Measurements from ENCODE around the gene ICOSLG.

The ICOSLG gene

DNA sequence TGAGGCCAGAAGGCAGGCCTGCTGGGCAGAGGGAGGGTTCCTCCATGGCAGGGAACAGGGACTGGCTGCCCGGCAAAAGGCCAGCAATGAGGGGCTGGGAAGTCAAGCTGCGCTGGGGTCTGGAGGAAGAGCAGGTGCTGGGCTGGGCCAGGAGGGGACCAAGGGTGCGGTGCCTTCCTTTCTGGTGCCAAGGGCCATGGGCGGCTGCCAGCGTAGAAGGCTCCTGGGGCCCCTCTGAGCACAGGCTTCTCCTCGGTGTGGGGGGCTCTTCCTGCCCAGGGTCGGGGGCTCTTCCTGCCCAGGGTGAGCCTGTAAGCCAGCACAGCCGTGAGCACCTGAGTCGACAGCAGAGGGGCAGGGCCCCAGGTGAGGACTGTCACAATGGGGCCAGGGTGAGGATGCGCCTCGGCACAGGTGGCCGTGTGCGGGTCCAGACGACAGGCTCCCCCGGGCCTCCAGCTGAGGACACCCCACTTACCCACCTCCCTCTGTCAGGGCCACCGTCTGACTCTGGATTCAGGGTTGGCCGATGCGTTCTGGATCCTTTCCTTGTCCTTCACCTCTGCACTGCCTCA is 31.6 kb upstream of the ICOSLG start:
- no peak overlapping the region for H3K9ac ChIP-seq (ENCODE audit: low read length)
- H2AFZ ChIP-seq (ENCODE audit: low read length): no peak overlapping the region
- H3K27ac ChIP-seq (ENCODE audit: low read length): no peak overlapping the region
- no peaks in the 10 kb centered on the region for H3K36me3 ChIP-seq (replicated peaks; ENCODE audit: insufficient read depth, low read length)
- H3K4me1 ChIP-seq (ENCODE audit: low read length): no peaks in the 10 kb centered on the region
- no peaks in the 10 kb centered on the region for H3K9me2 ChIP-seq (replicated peaks; ENCODE audit: insufficient read depth, low read length)
- no peaks in the 10 kb centered on the region for H4K20me1 ChIP-seq (ENCODE audit: insufficient read depth, low read length)
- peaks cover 28% of the 10 kb centered on the region for H3K27me3 ChIP-seq (replicated peaks; ENCODE audit: insufficient read depth, low read length)
- H3K79me2 ChIP-seq (ENCODE audit: low read length): no peaks in the 10 kb centered on the region
- TF ChIP-seq EZH2 (optimal IDR thresholded peaks at IDR 0.05; ENCODE audit: low read depth, low read length) (no peak), EZH2phosphoT487 (IDR thresholded peaks at IDR 0.05; ENCODE audit: low read length) (no peak)
- TF ChIP-seq, protein P1, sequence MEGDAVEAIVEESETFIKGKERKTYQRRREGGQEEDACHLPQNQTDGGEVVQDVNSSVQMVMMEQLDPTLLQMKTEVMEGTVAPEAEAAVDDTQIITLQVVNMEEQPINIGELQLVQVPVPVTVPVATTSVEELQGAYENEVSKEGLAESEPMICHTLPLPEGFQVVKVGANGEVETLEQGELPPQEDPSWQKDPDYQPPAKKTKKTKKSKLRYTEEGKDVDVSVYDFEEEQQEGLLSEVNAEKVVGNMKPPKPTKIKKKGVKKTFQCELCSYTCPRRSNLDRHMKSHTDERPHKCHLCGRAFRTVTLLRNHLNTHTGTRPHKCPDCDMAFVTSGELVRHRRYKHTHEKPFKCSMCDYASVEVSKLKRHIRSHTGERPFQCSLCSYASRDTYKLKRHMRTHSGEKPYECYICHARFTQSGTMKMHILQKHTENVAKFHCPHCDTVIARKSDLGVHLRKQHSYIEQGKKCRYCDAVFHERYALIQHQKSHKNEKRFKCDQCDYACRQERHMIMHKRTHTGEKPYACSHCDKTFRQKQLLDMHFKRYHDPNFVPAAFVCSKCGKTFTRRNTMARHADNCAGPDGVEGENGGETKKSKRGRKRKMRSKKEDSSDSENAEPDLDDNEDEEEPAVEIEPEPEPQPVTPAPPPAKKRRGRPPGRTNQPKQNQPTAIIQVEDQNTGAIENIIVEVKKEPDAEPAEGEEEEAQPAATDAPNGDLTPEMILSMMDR (IDR thresholded peaks at IDR 0.05; ENCODE audit: low read length): no peak
- no peak overlapping the region for H3K4me3 ChIP-seq (ENCODE audit: low read length)
- H3K9me3 ChIP-seq (replicated peaks; ENCODE audit: insufficient read depth, low read length): no peaks in the 10 kb centered on the region
- DNase-seq: no peak
- H3K4me2 ChIP-seq (ENCODE audit: low read depth, low read length): no peak overlapping the region
- no peaks in the 10 kb centered on the region for H3F3A ChIP-seq (ENCODE audit: insufficient read depth, low read length)

DNA sequence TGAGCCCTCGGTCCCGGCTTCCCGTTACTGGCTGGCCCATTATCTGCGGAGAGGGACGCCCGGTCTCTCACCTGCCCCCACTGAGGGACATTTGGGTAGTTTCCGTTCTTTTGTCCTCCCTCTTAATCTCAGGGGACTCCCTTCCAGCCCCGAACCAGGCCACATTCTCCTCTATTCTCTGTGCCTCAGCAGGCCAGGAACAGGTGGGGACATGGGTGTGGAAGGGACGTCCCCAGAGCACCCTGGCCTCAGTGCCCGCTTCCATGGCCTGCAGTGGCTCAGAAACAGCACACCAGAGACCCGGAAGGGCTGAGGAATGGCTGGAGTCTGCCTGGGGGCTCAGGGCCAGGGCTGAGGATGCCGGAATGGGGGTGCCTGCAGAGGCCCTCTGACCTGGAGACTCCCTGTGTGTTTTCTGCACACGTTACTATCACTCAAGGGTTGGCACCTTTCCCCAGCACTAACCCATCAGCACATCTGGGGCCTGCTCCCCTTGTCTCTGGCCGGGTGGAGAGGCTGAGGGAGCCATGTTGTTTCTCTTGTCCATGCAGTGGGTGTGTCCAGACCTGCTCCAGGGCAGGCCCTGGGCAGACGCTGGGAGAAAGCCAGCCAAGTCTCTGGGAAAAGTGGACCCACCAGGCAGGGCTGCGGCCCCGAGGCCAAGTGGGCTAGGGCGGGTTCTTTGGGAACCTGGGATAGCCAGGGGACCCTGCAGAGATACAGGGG is 31.0 kb upstream of the ICOSLG start:
- Histone ChIP-seq H3K9me2 (replicated peaks; ENCODE audit: insufficient read depth, low read length) (no peaks in the 10 kb centered on the region), H3K4me3 (ENCODE audit: low read length) (no peak overlapping the region), H4K20me1 (ENCODE audit: insufficient read depth, low read length) (no peaks in the 10 kb centered on the region), H3K4me2 (ENCODE audit: low read depth, low read length) (no peak overlapping the region), H3K4me1 (ENCODE audit: low read length) (no peaks in the 10 kb centered on the region), H3K9ac (ENCODE audit: low read length) (no peak overlapping the region), H2AFZ (ENCODE audit: low read length) (no peak overlapping the region), H3K79me2 (ENCODE audit: low read length) (no peaks in the 10 kb centered on the region), H3K27ac (ENCODE audit: low read length) (no peak overlapping the region), H3K27me3 (replicated peaks; ENCODE audit: insufficient read depth, low read length) (peaks cover 28% of the 10 kb centered on the region), H3K36me3 (replicated peaks; ENCODE audit: insufficient read depth, low read length) (no peaks in the 10 kb centered on the region), H3F3A (ENCODE audit: insufficient read depth, low read length) (no peaks in the 10 kb centered on the region), H3K9me3 (replicated peaks; ENCODE audit: insufficient read depth, low read length) (no peaks in the 10 kb centered on the region)
- DNase-seq: no peak
- TF ChIP-seq, protein P1 (IDR thresholded peaks at IDR 0.05; ENCODE audit: low read length): no peak

- no peaks in the 10 kb centered on the region for H3K9me3 ChIP-seq (replicated peaks; ENCODE audit: insufficient read depth, low read length)
Observed at GRCh38 chr21:44269090-44269489, 28.3 kb upstream of the ICOSLG start.

More at GRCh38 chr21:44269090-44269489, 28.3 kb upstream of the ICOSLG start:
- no peaks in the 10 kb centered on the region for H3K9me2 ChIP-seq (replicated peaks; ENCODE audit: insufficient read depth, low read length)
- no peaks in the 10 kb centered on the region for H3K4me1 ChIP-seq (ENCODE audit: low read length)
- no peak overlapping the region for H3K4me3 ChIP-seq (ENCODE audit: low read length)
- H3K79me2 ChIP-seq (ENCODE audit: low read length): no peaks in the 10 kb centered on the region
- no peaks in the 10 kb centered on the region for H3F3A ChIP-seq (ENCODE audit: insufficient read depth, low read length)
- H2AFZ ChIP-seq (ENCODE audit: low read length): no peak overlapping the region
- no peak overlapping the region for H3K9ac ChIP-seq (ENCODE audit: low read length)
- no peak overlapping the region for H3K4me2 ChIP-seq (ENCODE audit: low read depth, low read length)
- no peak for DNase-seq
- H3K27ac ChIP-seq (ENCODE audit: low read length): no peak overlapping the region
- TF ChIP-seq EZH2phosphoT487 (IDR thresholded peaks at IDR 0.05; ENCODE audit: low read length): no peak
- no peak for TF ChIP-seq EZH2 (optimal IDR thresholded peaks at IDR 0.05; ENCODE audit: low read depth, low read length)
- TF ChIP-seq, protein P1 (IDR thresholded peaks at IDR 0.05; ENCODE audit: low read length): no peak
- peaks cover 23% of the 10 kb centered on the region for H3K27me3 ChIP-seq (replicated peaks; ENCODE audit: insufficient read depth, low read length)
- no peaks in the 10 kb centered on the region for H4K20me1 ChIP-seq (ENCODE audit: insufficient read depth, low read length)
- H3K36me3 ChIP-seq (replicated peaks; ENCODE audit: insufficient read depth, low read length): no peaks in the 10 kb centered on the region

All from MM.1S (cell line).